GM12801 (cell line): ENCODE data around the gene ERBB4.

Source experiments
- TF ChIP-seq, protein P1 (sequence below): IDR thresholded peaks from one replicate; pipeline ENCODE4 v1.5.1; 2011; ENCODE audit warnings: control low read depth; ENCODE audit not compliant: insufficient read length; ENCODE audit errors: extremely low read depth

ERBB4 gene

GRCh38 chr2:211957799-211958198 lies 580.8 kb downstream of the ERBB4 start:
- TF ChIP-seq, protein P1, sequence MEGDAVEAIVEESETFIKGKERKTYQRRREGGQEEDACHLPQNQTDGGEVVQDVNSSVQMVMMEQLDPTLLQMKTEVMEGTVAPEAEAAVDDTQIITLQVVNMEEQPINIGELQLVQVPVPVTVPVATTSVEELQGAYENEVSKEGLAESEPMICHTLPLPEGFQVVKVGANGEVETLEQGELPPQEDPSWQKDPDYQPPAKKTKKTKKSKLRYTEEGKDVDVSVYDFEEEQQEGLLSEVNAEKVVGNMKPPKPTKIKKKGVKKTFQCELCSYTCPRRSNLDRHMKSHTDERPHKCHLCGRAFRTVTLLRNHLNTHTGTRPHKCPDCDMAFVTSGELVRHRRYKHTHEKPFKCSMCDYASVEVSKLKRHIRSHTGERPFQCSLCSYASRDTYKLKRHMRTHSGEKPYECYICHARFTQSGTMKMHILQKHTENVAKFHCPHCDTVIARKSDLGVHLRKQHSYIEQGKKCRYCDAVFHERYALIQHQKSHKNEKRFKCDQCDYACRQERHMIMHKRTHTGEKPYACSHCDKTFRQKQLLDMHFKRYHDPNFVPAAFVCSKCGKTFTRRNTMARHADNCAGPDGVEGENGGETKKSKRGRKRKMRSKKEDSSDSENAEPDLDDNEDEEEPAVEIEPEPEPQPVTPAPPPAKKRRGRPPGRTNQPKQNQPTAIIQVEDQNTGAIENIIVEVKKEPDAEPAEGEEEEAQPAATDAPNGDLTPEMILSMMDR, result no peak

DNA sequence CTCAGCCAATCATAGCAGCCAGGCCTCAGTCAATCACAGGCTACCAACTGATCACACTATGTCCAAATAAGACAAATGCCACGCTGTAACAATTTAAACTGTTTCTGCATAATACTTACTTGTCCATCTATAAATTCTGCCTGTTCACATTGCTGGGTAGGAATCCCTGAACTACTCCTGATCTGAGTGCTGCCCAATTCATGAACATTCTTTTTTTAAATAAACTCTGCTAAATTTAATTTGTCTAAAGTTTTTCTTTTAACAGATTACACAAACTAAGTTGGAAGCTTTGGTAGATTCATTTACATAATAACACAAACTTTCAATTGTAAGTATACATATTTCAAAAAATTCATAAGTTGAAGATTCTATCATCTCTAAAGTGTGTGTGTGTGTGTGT lies 583.0 kb downstream of the ERBB4 start:
- TF ChIP-seq, protein P1, result no peak

DNA sequence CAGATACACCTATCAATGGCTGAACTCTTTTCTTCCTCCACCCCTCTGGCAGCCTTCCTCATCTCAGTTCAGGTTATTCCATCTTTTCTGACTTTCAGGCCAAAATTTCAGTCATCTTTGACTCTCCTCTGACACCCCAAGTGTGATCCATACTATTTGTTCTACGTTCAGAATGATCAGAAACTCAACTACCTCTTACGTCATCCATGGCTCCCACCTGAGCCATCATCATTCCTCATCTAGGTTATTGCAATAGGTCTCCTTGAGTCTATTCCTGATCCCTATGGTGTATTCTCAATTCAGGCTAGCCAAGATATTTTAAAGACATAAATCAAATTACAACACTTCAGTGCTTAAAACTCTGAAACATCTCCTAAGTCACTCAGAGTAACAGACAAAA lies 589.7 kb downstream of the ERBB4 start:
- TF ChIP-seq, protein P1, result no peak

DNA sequence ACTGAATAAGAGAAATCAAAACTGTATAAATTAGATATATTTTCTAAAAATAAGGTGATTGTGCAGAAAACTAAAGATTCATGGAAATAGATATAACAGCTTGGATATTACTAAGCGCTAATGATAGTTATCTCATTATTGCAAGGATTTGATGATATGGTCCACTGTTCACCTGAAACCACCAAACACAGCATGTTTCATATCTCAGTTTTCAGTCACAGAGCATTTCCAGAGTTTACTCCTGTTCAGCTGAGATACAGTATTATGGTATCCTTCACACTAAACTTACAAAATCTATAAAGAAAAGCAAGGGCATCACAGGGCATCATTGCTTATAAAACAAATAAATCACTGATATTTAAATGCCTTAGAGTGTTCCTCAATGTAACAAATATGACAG lies 591.6 kb downstream of the ERBB4 start:
- TF ChIP-seq, protein P1, result no peak

DNA sequence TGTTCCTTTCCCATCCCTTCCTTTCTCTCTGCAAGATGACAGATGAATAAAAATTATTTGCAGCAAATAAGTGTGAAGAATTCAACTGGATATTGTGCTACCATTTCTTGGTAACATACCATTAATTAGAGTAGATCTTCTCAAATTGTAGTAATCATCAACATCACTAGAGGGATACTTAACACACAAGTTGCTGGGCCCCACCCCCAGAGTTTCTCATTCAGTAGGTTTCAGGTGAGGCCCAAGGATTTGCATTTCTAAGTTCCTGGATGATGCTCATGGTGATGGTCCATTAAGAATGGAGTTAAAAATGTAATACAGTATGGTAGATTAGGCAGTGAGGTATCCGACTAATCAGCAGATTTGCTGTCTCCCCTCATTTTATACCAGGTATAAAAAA lies 594.0 kb downstream of the ERBB4 start:
- TF ChIP-seq, protein P1, result no peak

GRCh38 chr2:211942153-211942552 lies 596.4 kb downstream of the ERBB4 start:
- TF ChIP-seq, protein P1, result no peak

- TF ChIP-seq, protein P1, result no peak
Measured at GRCh38 chr2:211941216-211941747, 597.3 kb downstream of the ERBB4 start.
